HPDE6-E6E7 (cell line): Measurements from ENCODE around the gene CNIH4.
"Not testable (repeated sequence)": the region's sequence is repeated elsewhere in the genome, so short reads cannot be mapped to it uniquely, and the experiment has no call there.

Experiments used
- DNase-seq: peaks from one replicate; pipeline ENCODE4 v3.0.0; 2011; ENCODE audit warnings: missing footprints; ENCODE audit errors: extremely low spot score

CNIH4 gene

GRCh38 chr1:224356685-224357625 lies at the start of gene CNIH4:
CNIH4 (plus strand) TSS chr1:224356879; CDS start chr1:224356925, 46 bp downstream.
- peak; percentile 98 for DNase-seq

GRCh38 chr1:224308064-224308463 lies 48.6 kb upstream of the CNIH4 start:
- no peak for DNase-seq

DNA sequence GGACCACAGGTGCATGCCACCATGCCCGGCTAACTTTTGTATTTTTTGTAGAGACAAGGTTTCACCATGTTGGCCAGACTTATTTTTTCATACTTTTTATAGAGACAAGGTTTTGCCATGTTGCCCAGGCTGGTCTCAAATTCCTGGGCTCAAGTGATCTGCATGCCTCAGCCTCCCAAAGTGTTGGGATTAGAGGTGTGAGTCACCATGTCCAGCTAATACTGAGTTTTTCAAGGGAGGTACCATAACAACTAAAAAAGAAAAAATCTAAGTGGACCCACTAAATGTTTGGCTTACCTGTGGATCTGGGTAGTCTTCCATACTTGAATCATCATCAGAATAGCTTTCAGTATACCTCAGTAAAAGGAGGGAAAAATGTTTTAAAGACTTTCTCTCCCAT lies 45.2 kb upstream of the CNIH4 start:
- not testable (repeated sequence) for DNase-seq

DNA sequence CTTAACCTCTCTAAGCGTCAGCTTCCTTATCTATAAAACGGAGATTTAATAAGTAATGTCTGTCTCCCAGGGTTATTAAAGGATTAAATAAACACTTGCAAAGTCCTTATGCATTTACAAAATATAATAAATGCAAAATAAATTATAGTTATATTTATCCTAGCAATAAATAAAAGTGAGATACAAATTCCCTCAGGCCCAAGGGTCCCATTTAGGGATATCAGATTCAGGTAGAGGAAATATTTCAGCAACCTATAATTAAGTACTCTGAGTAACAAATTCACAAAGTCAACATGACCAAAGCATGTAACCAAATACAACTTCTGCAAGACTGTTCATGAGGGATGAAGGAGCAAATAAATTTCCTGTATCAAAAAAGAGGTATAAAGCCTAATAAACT lies 44.7 kb upstream of the CNIH4 start:
- no peak for DNase-seq

- DNase-seq, result no peak
Observed at GRCh38 chr1:224317383-224318045, 39.2 kb upstream of the CNIH4 start.

- no peak for DNase-seq
Observed at GRCh38 chr1:224321706-224322105, 35.0 kb upstream of the CNIH4 start.

DNA sequence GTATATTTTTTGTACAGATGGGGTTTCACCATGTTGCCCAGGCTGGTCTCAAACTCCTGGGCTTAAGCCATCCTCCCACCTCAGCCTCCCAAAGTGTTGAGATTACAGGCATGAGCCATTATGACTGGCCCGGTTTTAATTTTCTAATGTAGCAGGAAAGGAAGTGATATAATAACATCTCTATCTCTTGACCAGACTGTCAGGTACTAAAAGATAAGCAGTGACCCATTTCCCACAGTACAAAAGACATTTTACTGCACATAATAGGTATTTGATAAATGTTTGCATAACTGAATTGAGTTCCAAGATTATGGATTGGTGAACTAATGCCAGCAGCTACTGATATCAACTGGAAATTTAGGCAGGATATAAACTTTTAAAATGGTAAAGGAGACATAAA lies 30.7 kb upstream of the CNIH4 start:
- no peak for DNase-seq

- no peak for DNase-seq
Observed at GRCh38 chr1:224328644-224329043, 28.0 kb upstream of the CNIH4 start.

DNA sequence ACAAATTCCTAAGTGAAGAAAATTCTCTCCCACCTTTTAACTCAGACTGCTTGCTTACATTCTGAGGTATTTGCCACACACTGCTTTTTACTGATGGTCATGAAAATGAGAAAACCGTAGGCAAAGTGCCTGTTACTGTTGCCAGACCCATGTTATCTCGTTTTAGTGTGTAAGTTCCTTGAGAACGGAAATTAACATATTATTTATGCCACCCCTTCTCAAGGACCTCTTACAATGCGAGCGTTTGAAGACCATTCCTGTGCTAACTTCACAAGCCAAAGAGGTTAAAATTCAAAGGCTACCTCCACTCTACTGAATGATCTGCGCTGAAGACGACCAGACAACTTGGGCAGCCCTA lies 27.2 kb upstream of the CNIH4 start:
- DNase-seq, result no peak

GRCh38 chr1:224329842-224330753 lies 26.6 kb upstream of the CNIH4 start, which contains the start of gene NVL:
NVL (minus strand) TSS chr1:224330172; CDS start chr1:224330127, 45 bp downstream.
- DNase-seq, result peak; percentile 85

DNA sequence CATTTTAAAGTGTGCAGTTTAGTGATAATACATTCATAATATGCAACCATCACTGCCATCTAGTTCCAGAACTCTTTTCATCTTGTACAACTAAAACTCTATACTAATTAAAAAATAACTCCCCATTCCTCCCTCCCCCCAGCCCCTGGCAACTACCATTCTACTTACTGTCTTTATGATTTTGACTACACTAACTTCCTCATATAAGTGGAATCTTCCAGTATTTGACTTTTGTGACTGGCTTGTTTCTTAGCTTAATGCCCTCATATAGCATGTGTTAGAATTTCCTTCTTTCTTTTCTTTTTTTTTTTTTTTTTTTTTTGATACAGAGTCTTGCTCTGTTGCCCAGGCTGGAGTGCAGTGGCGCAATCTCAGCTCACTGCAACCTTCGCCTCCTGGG lies 25.4 kb upstream of the CNIH4 start:
- no peak for DNase-seq

- DNase-seq, result no peak
Observed at GRCh38 chr1:224331824-224332223, 24.9 kb upstream of the CNIH4 start.

GRCh38 chr1:224333309-224333926 lies 23.3 kb upstream of the CNIH4 start:
- peak; percentile 15 for DNase-seq

DNA sequence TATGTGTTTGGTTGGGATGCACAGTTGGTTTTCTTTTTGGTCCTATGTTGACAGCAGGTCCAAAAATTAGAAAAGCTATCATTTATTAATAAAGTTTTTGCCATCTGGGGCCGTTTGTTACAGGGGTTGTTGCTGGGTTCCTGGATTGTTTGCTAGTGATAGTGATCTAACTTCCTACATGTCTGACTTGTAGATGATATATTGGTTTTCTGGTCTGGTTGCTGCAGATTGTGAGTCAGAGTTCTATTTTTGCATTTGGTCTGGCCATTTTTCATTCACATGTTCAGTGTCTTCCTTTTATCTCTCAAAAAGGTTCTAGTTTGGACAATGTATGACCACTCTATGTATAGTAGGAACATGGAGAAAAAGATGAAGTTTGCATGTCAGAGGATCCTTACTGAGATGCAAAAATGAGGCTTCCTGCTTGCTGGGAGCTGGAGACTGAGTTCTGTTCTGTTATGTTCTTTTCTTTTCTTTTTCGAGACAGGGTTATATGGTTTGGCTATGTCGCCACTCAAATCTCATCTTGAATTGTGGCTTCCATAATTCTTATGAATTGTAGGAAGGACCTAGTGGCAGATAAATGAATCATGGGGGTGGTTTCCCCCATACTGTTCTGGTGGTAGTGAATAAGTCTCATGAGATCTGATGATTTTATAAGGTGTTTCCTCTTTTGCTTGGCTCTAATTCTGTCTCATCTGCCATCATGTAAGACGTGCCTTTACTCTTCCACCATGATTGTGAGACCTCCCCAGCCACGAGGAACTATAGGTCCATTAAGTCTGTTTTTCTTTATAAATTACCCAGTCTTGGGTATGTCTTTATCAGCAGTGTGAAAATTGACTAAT lies 22.5 kb upstream of the CNIH4 start:
- DNase-seq, result no peak

DNA sequence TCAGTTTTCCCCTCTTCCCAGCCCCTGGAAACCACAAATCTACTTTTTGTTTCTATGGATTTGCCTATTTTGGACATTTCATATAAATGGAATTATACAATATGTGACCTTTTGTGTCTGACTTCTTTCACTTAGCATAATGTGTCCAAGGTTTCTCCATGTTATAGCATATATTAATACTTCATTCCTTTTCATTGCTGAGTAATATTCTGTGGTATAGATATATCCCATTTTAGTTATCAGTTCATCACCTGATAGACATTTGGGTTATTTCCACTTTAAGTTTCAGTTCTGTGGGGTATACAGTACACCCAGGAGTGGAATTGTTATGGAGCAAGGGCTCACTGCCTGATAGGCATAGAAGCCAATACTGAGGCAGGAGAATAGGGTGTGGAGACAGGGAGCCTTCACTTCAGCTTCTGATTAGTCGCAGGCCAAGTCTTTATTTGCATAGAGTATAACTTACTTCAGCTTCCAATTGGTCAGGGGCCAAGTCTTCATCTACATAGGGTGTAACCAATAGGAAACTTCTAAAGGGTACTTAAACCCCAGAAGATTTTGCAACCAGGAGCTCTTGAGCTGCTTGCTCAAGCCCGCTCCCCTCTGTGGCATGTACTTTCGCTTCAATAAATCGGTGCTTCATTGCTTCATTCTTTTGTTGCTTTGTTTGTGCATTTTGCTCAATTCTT lies 18.4 kb upstream of the CNIH4 start:
- no peak for DNase-seq

DNA sequence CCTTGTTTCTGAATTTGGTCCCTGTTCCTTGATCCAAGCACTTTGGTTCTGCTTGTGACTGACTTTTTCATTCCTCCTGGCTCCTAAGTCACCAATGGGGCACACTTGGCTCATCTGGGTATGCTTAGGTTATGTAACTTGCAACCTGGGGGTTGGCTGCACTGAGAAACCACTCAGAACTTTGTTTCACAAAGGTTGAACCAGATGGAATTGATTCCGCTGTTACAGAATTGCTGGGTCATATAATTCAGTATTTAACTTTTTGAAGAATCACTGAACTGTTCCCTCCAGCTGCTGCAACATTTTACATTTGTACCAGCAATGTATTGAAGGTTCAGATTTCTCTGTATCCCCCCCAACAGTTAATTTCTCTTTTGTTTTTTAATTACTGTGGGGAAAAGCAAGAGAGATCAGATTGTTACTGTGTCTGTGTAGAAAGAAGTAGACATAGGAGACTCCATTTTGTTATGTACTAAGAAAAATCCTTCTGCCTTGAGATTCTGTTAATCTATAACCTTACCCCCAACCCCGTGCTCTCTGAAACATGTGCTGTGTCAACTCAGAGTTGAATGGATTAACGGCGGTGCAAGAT lies 17.1 kb upstream of the CNIH4 start:
- no peak for DNase-seq

GRCh38 chr1:224340453-224341384 lies 16.0 kb upstream of the CNIH4 start:
- DNase-seq, result not testable (repeated sequence)

GRCh38 chr1:224343679-224344078 lies 13.0 kb upstream of the CNIH4 start:
- no peak for DNase-seq
